Endothelial cell of hepatic sinusoid (primary cell): ENCODE measurements around the gene FAM199X.
"Not testable (repeated sequence)": the region's sequence is repeated elsewhere in the genome, so short reads cannot be mapped to it uniquely, and the experiment has no call there.

Experiments
- in situ Hi-C: cut with HindIII; loops from 2 replicates; pipeline ENCODE4 v1.10.0; 2017; ENCODE audit warnings: low sequenced_read_pairs

The FAM199X gene

DNA sequence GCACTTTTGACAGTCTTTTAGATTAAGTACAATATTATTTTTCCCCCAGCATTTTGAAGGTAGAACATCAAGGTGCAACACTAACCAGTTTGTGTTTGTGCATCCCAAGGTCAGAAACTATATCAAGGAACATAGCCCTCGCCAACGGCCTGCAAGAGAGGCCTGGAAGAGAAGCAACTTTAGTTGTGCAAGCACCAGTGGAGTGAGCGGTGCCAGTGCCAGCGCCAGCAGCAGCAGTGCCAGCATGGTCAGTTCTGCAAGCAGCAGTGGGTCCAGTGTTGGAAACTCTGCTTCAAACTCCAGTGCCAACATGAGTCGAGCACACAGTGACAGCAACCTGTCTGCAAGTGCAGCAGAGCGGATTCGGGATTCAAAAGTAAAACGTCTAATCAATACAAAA lies 21.7 kb downstream of the FAM199X start:
- in situ Hi-C loops, result no loop called here

- in situ Hi-C loops, result no loop called here
These were observed 23.6 kb downstream of the FAM199X start for GRCh38 chrX:104189837-104190236.

DNA sequence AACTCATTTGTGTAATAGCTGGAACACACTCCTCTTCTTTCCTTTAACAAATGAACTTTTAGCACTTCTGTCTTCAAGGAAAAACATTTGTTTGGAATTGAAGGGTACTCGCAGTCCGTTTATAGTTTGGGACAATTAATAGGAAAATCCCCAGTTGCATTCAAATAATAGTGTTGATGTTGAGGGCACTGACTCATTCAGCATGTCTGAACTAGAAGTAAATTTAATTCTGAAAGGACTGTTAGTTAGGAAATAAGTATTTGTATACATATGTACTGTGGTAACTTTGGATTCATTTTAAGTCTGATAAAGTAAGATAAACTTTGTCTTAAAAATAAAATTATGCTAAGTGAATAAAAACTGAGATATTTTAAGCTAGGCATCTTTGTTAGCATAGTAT lies 27.2 kb downstream of the FAM199X start:
- in situ Hi-C loops, result no loop called here

DNA sequence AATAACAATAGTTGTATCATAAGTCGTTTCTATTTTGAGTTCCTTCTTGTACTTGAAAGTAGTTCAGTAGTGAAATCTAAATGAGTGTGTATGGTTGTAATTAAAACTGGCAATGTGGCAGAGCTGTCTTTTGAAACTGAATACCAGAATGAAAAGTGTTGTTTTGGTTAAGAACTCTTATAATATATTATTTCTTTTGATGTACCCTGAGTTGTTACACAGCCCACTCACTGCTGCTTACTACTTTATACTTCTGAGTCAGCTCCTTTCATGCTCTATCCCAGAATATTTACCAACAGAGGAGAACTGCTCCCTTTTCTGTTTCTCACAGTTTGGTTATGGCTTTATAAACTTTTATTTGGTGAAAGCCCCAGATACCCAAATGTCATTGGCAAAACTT lies 28.8 kb downstream of the FAM199X start:
- in situ Hi-C loops, result no loop called here

GRCh38 chrX:104195489-104196084 lies 29.3 kb downstream of the FAM199X start:
- in situ Hi-C loops, result no loop called here

DNA sequence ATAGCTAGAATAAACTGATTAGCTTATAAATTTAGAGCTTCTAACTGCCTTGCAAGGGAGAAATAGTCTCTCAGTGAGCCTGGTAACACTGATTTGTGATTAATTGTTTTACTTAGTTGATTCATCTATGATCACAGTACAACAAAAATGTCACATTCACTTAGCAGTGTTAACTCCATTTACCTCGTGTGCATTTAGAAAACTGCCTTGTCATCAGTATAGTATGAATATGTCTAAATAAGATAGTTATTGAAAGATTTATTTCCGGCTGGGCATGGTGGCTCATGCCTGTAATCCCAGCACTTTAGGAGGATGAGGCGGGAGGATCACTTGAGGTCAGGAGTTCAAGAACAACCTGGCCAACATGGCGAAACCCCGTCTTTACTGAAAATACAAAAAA lies 39.3 kb downstream of the FAM199X start:
- in situ Hi-C loops, result no loop called here

DNA sequence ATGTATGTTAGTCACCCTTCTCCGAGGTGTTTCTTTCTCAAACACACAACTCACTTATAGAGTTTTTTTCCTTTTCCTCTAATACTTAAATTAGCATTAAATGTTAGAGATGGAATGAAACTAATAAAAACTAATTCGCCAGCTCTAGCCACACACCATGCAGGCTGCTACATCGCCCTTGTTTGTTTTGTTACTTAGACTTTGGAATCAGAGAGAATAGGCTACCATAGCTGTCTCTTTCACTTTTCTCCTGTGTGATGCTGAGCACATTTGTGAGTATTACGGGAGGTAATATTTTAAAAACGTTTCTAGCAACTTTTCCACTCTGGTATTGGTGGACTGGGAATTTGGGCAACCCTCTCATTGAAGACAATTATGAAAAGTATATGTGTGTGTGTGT lies 44.9 kb downstream of the FAM199X start:
- in situ Hi-C loops, result no loop called here

- in situ Hi-C loops, result not testable (repeated sequence)
These were observed 63.8 kb downstream of the FAM199X start for GRCh38 chrX:104230060-104230459.
